HCT116 (cell line): ENCODE measurements around the gene ERC2.

ENCODE experiments used
- CTCF ChIP-seq, 3 experiments: fragments of 200-600 bp in 1 of 3; sonication (generic) in 1 of 3; IDR thresholded peaks in 2 of 3; conservative IDR thresholded peaks in 1 of 3; 2 replicates each; pipeline ENCODE4 v1.5.1; 2012 to 2017; ENCODE audit warnings: low read depth in 2 of 3, low read length in 2 of 3, antibody characterized with exemption in 1 of 3, borderline replicate concordance in 1 of 3, control low read depth in 1 of 3, mild to moderate bottlenecking in 1 of 3, mixed read lengths in 1 of 3, mixed run types in 1 of 3, moderate library complexity in 1 of 3; ENCODE audit not compliant: insufficient read depth in 1 of 3
- EZH2 ChIP-seq: fragments of 200-600 bp; sonication (generic); IDR thresholded peaks from 2 replicates; pipeline ENCODE4 v1.6.1; 2017; ENCODE audit warnings: antibody characterized with exemption, mixed run types
- FOSL1 ChIP-seq: IDR thresholded peaks from 2 replicates; pipeline ENCODE4 v1.6.1; 2012; ENCODE audit warnings: low read depth
- MAX ChIP-seq: IDR thresholded peaks from 2 replicates; pipeline ENCODE4 v1.6.1; 2012
- POLR2A ChIP-seq: IDR thresholded peaks from 2 replicates; pipeline ENCODE4 v1.7.0; 2011; ENCODE audit warnings: borderline replicate concordance; ENCODE audit not compliant: insufficient read depth, insufficient read length; ENCODE audit errors: extremely low read depth
- POLR2AphosphoS5 ChIP-seq: IDR thresholded peaks from 2 replicates; pipeline ENCODE4 v1.6.1; 2011; ENCODE audit warnings: mild to moderate bottlenecking, low read depth, low read length, moderate library complexity
- RAD21 ChIP-seq: IDR thresholded peaks from 2 replicates; pipeline ENCODE4 v1.6.1; 2012; ENCODE audit warnings: low read depth, mild to moderate bottlenecking
- SIN3A ChIP-seq: IDR thresholded peaks from 2 replicates; pipeline ENCODE4 v1.6.1; 2012; ENCODE audit warnings: low read depth
- SP1 ChIP-seq: IDR thresholded peaks from 2 replicates; pipeline ENCODE4 v1.6.1; 2012; ENCODE audit warnings: low read depth
- TCF7L2 ChIP-seq: IDR thresholded peaks from 2 replicates; pipeline ENCODE4 v1.7.0; 2011; ENCODE audit warnings: borderline replicate concordance, inconsistent platforms; ENCODE audit not compliant: insufficient read depth, insufficient read length; ENCODE audit errors: extremely low read depth
- YY1 ChIP-seq: IDR thresholded peaks from 2 replicates; pipeline ENCODE4 v1.6.1; 2011; ENCODE audit warnings: low read length, low read depth, moderate library complexity, mild to moderate bottlenecking; ENCODE audit not compliant: insufficient replicate concordance; ENCODE audit errors: extremely low read depth
- ZNF274 ChIP-seq: fragments of 200-500 bp; sonication (Bioruptor generic); IDR thresholded peaks from 2 replicates; pipeline ENCODE4 v1.6.1; 2014; ENCODE audit warnings: mild to moderate bottlenecking, low read depth, low read length, inconsistent platforms
- TF ChIP-seq, protein P1 (sequence below): IDR thresholded peaks from 2 replicates; pipeline ENCODE4 v1.6.1; 2012; ENCODE audit warnings: low read depth

- TF ChIP-seq YY1 (no peak), CTCF (IDR thresholded peaks at IDR 0.05 in 2 of 3, conservative IDR thresholded peaks at IDR 0.05 in 1 of 3; ENCODE audit: borderline replicate concordance in 1 of 3, insufficient read depth in 1 of 3, low read depth in 2 of 3, low read length in 2 of 3) (no peak), POLR2A (no peak), EZH2 (no peak), MAX (no peak), RAD21 (no peak), SP1 (no peak), POLR2AphosphoS5 (no peak), SIN3A (no peak), FOSL1 (no peak), TCF7L2 (no peak), ZNF274 (no peak)
- TF ChIP-seq, protein P1, sequence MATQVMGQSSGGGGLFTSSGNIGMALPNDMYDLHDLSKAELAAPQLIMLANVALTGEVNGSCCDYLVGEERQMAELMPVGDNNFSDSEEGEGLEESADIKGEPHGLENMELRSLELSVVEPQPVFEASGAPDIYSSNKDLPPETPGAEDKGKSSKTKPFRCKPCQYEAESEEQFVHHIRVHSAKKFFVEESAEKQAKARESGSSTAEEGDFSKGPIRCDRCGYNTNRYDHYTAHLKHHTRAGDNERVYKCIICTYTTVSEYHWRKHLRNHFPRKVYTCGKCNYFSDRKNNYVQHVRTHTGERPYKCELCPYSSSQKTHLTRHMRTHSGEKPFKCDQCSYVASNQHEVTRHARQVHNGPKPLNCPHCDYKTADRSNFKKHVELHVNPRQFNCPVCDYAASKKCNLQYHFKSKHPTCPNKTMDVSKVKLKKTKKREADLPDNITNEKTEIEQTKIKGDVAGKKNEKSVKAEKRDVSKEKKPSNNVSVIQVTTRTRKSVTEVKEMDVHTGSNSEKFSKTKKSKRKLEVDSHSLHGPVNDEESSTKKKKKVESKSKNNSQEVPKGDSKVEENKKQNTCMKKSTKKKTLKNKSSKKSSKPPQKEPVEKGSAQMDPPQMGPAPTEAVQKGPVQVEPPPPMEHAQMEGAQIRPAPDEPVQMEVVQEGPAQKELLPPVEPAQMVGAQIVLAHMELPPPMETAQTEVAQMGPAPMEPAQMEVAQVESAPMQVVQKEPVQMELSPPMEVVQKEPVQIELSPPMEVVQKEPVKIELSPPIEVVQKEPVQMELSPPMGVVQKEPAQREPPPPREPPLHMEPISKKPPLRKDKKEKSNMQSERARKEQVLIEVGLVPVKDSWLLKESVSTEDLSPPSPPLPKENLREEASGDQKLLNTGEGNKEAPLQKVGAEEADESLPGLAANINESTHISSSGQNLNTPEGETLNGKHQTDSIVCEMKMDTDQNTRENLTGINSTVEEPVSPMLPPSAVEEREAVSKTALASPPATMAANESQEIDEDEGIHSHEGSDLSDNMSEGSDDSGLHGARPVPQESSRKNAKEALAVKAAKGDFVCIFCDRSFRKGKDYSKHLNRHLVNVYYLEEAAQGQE, result no peak
Observed at GRCh38 chr3:55766753-55767152, 701.5 kb downstream of the ERC2 start.
